ENCODE measurements around the gene XRCC4. TPM values are rescaled to one million over a fixed set of nuclear protein-coding genes. Genes with fewer than 3 reads are reported as not detected.
"Not testable (repeated sequence)": the region's sequence is repeated elsewhere in the genome, so short reads cannot be mapped to it uniquely, and the experiment has no call there.

Gene XRCC4
- total RNA-seq = 11.3 and 11.4 TPM in 2 replicates

DNA sequence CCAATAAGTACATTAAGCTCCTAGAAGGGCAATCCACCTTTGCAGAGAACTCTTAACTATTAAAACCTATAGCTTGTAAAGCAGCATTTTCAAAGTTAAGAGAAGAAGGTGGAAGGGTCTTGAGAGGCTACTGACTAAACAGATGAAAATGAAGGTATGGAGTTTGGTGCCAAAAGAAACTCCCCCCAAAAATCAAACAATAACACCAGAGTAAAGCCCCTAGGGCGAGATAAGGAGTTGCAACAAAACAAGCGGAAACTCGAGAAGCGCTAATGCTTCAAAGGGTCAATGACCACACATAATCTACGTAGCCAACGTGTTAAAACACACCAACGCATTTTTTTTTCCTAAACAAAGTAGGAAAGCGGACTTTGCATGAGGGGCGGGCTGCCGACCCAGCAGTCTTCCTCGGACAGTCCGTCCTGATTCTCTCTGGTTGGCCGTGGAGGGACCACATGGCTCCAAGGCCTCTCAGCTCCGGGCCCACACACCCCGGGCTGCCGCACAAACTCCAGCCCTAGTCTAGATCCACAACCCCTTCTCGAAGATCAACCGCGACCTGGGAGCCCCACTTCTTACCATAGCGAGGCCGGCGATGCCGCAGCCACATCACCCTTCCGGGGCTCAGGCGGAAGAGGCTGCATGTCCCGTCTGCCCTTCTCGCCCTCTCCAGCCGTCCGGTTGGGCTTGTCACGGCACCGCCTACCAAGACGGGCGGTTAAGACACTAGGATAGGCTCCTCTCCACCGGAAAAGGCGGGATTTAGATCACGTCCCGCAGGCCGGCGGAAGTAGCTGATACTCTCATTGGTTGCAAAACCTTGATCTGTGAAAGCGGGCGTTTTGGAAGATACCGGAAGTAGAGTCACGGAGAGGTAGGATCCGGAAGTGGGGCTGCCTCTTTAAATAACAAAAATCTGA, at the start of gene XRCC4, which contains the start of gene TMEM167A:
TSS of gene XRCC4 (plus strand) at position 806 of the 920 bp plus-strand sequence. CDS start 27,373 bp downstream, outside the sequence.
TSS of gene TMEM167A (minus strand) at position 653 of the 920 bp plus-strand sequence. CDS start at position 582, 71 bp downstream.
- intact Hi-C loops (cut with micrococcal nuclease) = loop anchor here (1.0 to 5.0 kb wide), 6 partner anchors 265 to 1105 kb away; partner anchors contain the start of genes ATG10, RPS23 and VCAN

DNA sequence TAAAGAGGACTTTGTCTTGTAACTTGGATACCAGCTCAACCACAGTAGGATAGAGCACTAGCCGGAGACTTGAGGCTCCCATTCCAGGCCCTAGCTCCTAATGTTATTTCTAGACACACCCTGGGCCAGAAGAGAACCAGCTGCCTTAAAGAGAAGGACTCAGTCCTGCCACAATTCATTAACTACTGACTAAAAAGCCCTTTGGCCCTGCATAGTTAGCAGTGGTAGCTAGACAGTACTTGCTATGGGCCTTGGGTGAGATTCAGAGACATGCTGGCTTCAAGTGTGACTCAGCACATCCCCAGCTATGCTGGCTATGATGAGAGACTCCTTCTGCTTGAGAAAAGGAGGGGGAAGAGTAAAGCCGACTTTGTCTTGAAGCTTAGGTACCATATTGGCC, 47.4 kb upstream of the XRCC4 start:
- intact Hi-C loops (cut with micrococcal nuclease) = no loop called here

DNA sequence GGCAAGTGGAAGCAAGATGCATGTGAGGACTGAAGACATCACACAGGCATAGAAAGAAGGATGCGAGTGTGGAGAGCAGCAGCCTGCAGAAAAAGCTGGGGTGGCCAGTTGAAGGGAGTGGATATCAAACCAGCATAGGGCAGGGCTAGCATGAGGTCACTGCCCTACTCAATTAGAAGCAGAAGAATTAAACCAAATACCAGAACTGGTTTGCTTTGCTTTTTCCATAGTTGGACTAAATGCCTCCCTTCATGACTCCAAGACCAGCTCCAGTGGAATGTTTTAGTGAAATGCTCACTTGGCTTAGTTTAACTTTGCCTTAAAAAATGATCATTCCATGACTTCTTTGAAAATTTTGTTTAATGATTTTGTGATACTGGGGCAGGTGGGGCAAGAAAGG, 46.0 kb upstream of the XRCC4 start:
- intact Hi-C loops (cut with micrococcal nuclease) = no loop called here

DNA sequence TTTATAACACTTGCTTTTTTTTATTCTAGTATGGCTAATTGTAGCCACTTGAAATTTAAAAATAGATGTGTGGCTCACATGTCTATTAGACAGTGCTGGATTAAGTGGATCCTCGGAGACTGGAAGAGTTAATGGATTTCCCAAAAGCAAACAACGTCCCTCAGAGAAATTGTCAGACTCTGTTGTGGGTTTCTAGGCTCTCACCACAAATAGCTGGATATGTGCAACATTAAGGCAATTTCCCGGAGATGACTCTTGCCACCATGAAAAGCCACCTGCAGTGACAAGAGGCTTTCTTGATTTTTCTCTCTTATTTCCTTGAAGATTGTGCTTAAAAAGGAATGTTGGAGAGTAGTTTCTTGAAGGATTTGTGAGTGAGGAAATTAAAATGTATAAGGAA, 43.3 kb upstream of the XRCC4 start:
- intact Hi-C loops (cut with micrococcal nuclease) = no loop called here

DNA sequence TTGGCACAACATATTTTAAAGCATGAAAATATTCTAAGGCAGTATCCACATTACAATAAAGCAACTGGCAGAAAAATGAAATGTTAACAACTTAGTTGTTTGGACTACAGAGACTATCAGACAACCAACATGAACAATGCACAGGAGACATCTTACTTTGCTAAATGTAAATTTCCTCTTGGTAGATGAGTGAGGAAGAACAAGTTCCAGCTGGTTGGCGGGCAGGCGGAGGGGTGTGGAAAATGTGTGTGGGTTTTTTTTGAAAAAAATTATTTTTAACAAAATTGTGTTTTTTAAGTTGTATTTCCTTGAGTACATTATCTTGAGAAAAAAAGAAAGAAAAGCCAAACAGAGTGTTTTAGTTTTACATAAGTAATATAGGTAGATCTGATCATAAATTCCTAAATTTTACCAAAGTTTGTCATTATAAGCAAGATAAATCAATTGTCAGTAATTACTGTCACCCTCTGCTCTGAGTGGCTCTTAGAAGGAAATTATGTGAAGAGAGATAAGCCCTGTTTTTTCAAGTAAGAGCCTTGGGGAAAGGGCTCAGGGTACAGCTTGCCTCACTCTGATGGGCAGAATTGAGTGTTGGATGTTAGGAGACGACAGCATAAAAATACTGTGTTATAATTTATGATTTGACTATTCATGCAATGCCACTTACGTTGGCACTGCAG, 42.7 kb upstream of the XRCC4 start:
- intact Hi-C loops (cut with micrococcal nuclease) = no loop called here

DNA sequence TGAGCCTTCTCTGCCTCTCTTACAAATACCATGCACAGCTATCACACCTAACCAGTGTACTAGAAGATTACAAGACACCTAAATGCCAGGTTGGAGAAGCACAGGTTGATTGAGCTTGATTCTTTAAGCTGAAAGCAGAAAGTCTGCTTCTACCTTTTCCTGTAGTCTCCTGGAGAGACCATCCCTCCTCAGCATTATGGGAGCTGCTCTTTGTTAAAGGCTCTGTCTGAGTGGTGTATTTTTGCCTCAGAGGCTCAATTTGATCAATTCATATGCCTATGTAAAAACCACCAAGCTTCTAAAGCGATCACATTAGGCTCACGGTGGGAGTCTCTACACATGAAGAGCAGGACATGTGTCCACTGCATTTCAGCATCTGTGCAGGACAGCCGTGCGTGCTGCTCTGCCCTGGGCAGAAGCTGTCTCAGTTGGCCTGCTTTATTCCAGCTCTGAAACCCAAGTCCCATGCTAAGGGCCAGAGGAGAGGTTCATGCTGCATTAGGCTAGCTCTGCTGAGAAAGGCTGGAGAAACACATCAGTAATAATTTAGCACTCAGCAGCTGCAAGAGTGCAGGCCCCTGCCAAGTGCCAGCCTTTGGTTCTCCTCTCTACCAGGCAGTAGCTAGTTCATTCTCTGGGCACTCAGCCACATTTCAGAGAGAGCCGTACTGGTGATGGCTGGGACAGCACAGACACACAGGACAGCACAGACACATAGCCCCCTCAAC, 41.8 kb upstream of the XRCC4 start:
- intact Hi-C loops (cut with micrococcal nuclease) = no loop called here

DNA sequence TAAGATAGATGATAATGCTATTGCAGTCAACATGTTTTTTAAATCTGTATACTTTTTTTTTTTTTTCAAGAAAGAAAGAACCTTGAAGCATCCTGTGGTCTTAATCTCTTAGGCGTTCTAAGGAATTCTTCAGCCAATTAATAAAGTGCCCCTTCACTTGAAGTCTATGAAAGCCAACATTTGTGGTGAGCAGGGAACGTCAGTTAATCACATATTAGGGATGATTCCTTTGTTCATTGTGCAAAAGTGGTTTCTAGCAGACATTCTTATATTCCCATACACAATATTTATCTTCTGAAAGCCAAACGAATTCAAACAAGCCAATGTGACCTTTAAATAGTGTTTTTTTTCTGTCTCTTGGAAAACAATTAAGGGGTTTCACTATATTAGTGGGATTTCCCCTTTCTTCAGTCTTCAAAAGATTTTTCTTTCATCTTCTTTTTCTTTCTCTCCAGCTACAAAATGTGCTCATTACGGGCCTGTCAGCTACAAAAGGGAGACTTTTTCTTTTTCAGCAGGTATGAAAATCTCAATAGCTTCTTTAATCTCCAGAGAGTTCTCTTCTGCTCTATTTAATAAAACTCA, 40.3 kb upstream of the XRCC4 start:
- intact Hi-C loops (cut with micrococcal nuclease) = no loop called here

DNA sequence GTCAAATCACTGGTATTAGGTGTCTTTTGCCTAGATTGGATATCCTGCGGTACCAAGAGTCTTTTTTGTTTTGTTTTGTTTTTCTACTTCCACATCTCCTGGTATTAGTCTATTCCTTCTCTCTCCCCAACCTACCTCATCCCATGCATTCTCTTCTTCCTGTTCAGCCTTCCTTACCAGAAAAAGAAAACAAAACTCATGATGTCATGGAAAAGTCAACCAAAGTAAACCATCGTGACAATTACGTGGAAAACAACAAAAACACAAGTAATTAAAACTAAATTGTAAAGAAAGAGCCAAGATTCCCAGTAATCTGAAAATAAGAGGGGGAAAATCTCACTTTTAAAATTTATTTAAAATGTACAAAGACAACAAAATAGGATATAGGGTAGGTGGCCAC, 38.4 kb upstream of the XRCC4 start:
- intact Hi-C loops (cut with micrococcal nuclease) = no loop called here

DNA sequence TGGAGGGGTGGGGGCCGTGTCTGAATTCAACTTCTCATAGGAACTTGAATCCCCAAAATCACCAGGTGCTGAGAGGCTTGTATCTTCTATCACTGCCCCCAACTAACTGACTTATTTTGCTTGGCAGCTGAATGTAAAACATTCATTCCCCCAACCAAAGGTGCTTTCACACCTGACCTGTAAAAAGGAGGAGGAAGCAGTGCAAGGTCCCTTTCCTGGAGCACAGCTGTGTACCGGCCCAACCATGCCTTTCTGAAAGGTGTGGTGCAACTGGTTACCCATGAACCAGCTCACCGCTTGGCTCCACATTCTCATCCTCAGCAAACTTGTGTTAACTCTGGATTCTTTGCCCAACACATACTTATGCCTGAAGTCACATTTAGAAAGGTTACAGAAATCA, 34.8 kb upstream of the XRCC4 start:
- intact Hi-C loops (cut with micrococcal nuclease) = no loop called here

DNA sequence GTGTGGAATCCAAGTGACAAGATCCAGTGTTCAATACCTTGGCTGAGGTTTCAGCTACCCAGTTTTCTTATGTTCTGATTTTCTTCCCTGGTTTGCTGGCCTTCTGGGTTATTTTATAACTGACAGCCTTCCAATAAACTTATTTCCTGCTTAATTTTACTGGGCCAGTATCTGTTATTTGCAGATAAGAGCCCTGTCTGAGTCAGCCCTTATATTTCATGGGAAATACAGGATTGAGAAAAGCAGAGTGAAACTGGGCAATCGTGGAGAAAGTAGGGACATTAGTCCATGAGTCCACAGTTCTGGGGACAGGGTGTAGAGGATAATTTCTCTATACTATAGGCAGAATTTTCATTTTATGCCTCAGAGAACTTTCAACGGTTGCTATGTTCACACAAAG, 32.4 kb upstream of the XRCC4 start:
- intact Hi-C loops (cut with micrococcal nuclease) = no loop called here

DNA sequence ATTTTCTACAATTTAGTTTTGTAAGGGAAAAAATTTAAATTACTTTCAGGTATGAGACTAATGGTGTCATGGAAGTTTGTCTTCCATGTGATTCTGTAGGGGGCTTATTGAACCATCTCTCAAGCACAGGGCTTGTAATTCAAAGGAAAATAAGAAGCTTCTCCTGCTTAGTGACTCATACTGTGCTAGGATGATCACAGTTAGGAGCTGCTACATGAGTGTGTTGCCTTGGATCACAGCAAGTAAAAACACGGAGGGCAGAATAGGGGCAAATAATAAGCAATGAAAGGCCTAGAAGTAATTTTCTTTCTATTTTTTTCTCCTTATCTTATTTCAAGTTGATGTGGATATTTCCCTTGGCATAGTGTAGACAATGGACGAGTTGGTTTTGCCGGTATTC, 29.1 kb upstream of the XRCC4 start:
- intact Hi-C loops (cut with micrococcal nuclease) = no loop called here

DNA sequence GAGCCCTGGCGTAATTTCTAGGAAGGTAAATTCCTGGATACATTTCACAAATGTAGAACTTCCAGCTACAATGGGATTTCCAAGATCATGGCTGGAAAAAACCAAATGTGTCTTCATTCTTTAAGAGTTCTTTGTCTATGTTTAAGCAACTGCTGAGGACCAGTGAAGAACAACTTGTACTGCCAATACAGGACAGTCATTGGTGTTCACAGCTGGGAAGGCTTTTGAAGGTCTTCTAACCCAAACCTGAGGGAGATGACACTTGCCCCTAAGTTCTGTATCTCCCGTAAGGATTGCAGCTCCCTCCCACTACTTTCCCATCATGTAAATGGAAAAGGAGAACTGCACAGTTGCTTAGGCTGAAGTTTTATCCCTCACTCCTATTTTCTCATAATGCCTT, 28.5 kb upstream of the XRCC4 start:
- intact Hi-C loops (cut with micrococcal nuclease) = no loop called here

DNA sequence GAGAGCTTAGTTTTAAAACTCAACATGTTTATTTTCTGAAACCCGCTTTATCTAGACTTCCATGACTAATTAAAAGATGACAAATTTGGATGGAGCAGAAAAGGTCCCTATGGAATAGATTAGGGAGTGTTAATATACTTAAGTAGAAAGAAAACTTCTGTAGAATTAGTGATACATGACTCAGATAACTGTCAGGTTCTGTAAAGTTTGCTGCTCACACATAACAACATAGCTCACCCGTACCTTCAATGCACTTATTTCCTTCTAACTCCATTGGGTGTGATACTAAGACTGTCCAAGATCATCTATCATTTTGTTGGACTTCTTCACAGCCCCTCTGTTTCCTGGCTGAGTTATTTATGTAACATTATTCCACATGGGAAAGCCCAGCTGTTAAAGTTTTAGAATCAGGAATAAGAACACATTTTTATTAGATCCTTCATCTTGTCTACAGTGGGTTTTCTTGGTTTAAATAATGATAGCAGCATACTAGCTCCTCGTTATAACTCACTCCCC, 27.9 kb upstream of the XRCC4 start:
- intact Hi-C loops (cut with micrococcal nuclease) = no loop called here

DNA sequence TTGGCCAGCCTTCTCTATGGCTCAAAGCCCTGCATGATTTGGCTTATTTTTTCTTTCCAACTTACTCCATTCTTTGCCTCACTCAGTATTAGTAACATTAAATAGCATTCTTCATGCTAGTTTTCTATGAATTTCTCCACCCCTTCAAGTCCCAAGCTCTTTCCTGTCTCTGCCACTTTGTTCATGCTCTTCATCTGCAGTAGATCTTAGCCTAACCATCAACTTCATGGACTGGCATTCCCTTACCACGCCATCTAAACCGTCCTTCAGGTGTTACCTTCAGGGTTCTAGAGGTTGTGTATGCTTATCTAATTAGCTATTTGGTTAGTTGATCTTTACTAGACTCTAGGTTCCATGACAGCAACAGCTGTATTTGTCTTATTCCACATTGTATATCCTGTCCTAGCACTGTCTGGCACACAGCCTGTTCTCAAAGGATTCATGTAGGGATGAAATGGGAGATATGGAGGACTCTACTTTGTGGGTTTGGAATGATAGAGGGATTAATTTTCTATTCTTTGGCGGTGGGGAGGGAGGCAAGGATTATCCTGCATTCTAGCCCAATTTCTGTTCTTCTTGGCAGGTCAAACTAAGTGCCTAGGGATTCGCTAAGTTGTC, 26.5 kb upstream of the XRCC4 start:
- intact Hi-C loops (cut with micrococcal nuclease) = no loop called here

DNA sequence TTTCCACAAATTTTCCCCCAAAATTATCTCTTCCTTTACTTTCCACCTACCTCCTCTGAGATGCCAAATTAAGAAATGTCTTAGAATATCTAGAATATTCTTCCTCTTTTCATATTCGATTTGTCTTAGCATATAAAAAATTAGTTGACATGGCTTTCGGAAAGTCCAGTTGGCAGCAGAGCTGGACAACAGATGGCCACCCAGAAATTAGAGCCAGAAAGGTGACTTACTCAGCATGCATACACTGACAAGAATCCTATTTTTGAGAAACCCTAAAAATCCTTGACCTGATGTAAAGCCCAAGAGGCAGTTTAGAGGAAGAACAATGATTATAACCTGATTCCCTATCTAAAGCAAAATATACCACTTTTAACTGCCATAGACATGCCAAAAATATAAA, 22.2 kb upstream of the XRCC4 start:
- intact Hi-C loops (cut with micrococcal nuclease) = no loop called here

DNA sequence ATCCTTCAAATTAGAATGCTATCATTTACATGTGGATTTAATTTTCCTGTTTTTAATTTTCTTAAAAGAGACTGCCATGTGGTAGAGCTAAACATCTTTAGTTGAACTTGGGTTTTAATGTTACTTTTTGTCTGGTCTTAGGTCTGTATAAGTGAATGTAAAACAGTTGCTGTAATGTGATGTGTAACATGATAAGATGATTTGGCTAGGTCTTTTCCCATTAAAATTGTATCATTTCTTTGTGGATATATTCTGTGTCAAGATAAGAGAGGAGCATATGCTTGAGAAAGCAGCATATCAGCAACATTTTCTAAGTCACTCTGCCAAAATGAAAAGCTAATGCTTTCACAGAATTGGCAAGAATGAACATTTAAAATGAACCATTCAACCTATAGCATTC, 18.6 kb upstream of the XRCC4 start:
- intact Hi-C loops (cut with micrococcal nuclease) = no loop called here

DNA sequence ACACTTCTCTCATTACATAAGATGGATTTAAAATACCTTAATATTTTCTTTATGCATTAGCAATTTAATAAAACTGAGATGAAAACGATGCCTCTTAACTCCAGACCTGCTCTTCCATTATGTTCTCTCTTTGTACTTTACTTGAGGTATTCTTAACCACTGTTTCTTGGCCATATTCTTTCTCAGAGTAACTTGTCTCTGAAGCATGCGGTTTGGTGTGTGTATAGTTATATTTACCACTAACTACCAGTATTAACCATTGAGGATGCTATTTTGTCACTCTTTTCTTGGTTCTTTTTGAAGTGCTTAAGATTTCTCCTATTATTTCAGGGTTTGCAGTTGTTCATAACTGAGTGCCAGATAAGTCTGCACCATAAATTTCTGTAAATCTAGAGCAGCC, 18.0 kb upstream of the XRCC4 start:
- intact Hi-C loops (cut with micrococcal nuclease) = no loop called here

DNA sequence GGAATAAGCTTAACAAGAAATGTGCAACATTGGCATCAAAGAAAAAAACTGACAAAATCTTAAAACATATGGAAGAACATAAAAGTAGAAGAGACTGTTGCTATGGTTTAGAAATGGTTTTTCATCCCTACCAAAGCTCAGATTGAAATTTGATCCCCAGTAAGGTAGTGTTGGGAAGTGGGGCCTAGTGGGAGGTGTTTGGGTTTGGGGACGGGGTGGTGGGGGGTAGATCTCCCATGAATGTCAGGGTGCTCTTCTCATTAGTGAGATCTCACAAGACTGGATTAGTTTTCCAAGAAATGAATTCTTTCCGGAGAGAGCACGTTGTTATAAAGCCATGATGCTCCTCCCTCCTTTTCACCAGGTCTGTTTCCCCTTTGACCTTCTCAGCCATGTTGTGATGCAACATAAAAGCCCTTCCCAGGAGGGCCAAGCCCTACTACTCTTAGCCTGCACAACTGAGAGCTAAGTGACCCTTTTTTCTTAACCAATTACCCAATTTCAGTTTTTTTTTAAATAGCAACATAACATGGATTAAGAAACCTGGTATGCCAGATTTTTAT, 10.7 kb upstream of the XRCC4 start:
- intact Hi-C loops (cut with micrococcal nuclease) = no loop called here

DNA sequence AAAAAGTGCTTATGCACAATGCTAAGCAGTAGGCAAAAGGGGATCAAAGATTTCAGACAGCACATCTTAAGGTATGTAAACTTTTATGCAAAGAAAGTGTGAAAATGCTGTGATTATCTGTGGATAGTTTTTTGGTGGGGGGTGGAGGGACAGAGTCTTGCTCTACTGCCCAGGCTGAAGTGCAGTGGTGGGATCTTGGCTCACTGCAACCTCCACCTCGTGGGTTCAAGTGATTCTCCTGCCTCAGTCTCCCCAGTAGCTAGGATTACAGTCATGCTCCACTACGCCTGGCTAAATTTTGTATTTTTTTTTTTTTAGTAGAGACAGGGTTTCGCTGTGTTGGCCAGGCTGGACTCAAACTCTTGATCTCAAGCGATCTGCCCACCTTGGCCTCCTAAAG, 10.0 kb upstream of the XRCC4 start:
- intact Hi-C loops (cut with micrococcal nuclease) = not testable (repeated sequence)

DNA sequence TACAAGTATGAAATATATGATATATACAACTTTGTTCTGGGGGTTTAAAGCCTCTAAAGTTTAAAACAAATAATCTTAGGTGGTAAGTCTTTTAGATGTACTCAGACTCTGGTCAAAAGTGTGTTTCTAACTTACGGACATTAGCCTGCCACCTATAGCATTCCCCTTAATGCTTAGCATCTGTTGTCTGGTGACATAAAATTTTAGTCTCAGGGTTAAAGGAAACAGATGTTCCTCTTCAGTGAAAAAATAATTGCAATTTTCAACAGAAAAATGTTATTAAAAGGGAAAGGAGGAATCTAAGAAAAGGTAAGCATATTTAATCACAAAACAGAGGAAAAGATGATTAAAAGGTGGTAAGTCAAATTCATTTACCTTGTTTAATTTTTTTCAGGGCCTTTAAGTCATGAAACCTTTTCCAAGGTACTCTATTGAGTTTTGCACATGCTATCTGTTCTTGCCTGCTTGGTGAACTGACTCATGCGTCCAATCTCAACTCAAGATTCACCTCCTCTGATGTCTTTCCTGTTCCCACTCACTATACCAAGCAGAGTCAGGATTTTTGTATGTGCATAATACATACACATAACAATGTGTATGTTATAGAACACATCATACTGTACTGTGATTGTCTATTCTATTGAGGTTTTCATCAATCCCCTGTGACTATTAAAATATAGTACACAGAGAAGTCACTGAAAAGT, 8.1 kb upstream of the XRCC4 start:
- intact Hi-C loops (cut with micrococcal nuclease) = no loop called here
